Endothelial cell of umbilical vein (primary cell): Measurements from ENCODE around the gene DENND4B. TPM values are rescaled to one million over a fixed set of nuclear protein-coding genes. Genes with fewer than 3 reads are reported as not detected.

ENCODE experiments used
- BruUV-seq: library from RNA; stranded (reverse); fragments of 400-500 nt; replicated peaks from 2 replicates; lab custom pipeline; 2021; lab: Mats Ljungman, UMichigan
- CTCF ChIA-PET: fragments of 300-600, 350-600 bp; sonication (Branson Sonifier 250); formaldehyde crosslinking; loops from one replicate; lab custom pipeline; 2021; ENCODE audit warnings: antibody characterized with exemption, inconsistent platforms; lab: Charles Lee
- POLR2A ChIA-PET: fragments of 300-600, 350-600 bp; sonication (Branson Sonifier 250); formaldehyde crosslinking; loops from one replicate; lab custom pipeline; 2021; ENCODE audit warnings: antibody characterized with exemption, inconsistent platforms; lab: Charles Lee
- DNase-seq: peaks from one replicate; pipeline ENCODE4 v3.0.0-alpha.2; 2011; ENCODE audit warnings: low read depth, low spot score
- FAIRE-seq: peaks from 2 replicates; lab custom pipeline; 2011; peaks lifted over from hg19 to GRCh38; lab: Jason Lieb, UNC
- H2AFZ ChIP-seq: 2 replicates; pipeline ENCODE4 v1.6.0; 2012; ENCODE audit warnings: low read depth, low read length, control low read depth, inconsistent platforms
- H3K27ac ChIP-seq: 2 replicates; pipeline ENCODE4 v1.5.1; 2011; ENCODE audit warnings: low read depth, mild to moderate bottlenecking, control low read depth, low read length, moderate library complexity; ENCODE audit not compliant: insufficient read depth
- H3K27me3 ChIP-seq, 2 experiments: 2 replicates each; pipeline versions ENCODE4 v1.6.0 to v1.6.1; 2011; ENCODE audit warnings: low read length in 2 of 2, mixed read lengths in 1 of 2; ENCODE audit not compliant: control insufficient read depth in 2 of 2, insufficient read depth in 2 of 2
- H3K36me3 ChIP-seq, 2 experiments: 2 replicates in 1 of 2; 3 replicates in 1 of 2; pipeline ENCODE4 v1.5.1; 2011; ENCODE audit warnings: low read length in 2 of 2, mild to moderate bottlenecking in 1 of 2, moderate library complexity in 1 of 2; ENCODE audit not compliant: control insufficient read depth in 2 of 2, insufficient read depth in 2 of 2; ENCODE audit errors: extremely low read depth in 1 of 2
- H3K4me1 ChIP-seq: 3 replicates; pipeline ENCODE4 v1.5.1; 2011; ENCODE audit warnings: mild to moderate bottlenecking, low read length; ENCODE audit not compliant: control insufficient read depth, insufficient read depth; ENCODE audit errors: extremely low read depth
- H3K4me2 ChIP-seq: 2 replicates; pipeline ENCODE4 v1.6.1; 2011; ENCODE audit warnings: low read length, control low read depth, mixed read lengths; ENCODE audit not compliant: insufficient read depth
- H3K4me3 ChIP-seq, 3 experiments: fragments of 200-600 bp in 1 of 3; sonication (generic), shearing (Covaris generic) in 1 of 3; replicated peaks in 1 of 3; 2 replicates each; pipeline ENCODE4 v1.5.1; 2011 to 2016; ENCODE audit warnings: control low read depth in 3 of 3, low read length in 3 of 3, mild to moderate bottlenecking in 2 of 3, inconsistent platforms in 1 of 3, low read depth in 1 of 3, moderate library complexity in 1 of 3; ENCODE audit not compliant: insufficient read depth in 1 of 3
- H3K79me2 ChIP-seq: 2 replicates; pipeline ENCODE4 v1.6.0; 2012; ENCODE audit warnings: low read length, inconsistent platforms; ENCODE audit not compliant: control insufficient read depth, insufficient read depth
- H3K9ac ChIP-seq: replicated peaks from 2 replicates; pipeline ENCODE3; 2011; ENCODE audit warnings: low read length, control low read depth; ENCODE audit not compliant: insufficient read depth; ENCODE audit errors: extremely low read depth
- H3K9me1 ChIP-seq: replicated peaks from 3 replicates; pipeline ENCODE4 v1.6.0; 2011; ENCODE audit warnings: mild to moderate bottlenecking, low read length; ENCODE audit not compliant: control insufficient read depth, insufficient read depth; ENCODE audit errors: extremely low read depth
- H3K9me3 ChIP-seq: replicated peaks from 2 replicates; pipeline ENCODE4 v1.5.1; 2012; ENCODE audit warnings: low read length, inconsistent platforms; ENCODE audit not compliant: control insufficient read depth, insufficient read depth
- H4K20me1 ChIP-seq: replicated peaks from 2 replicates; pipeline ENCODE3; 2011; ENCODE audit warnings: mild to moderate bottlenecking, low read length; ENCODE audit not compliant: control insufficient read depth, insufficient read depth; ENCODE audit errors: extremely low read depth
- EZH2 ChIP-seq: IDR thresholded peaks from 2 replicates; pipeline ENCODE4 v1.6.1; 2012; ENCODE audit warnings: borderline replicate concordance, low read depth, mild to moderate bottlenecking, moderate library complexity, low read length, inconsistent platforms; ENCODE audit not compliant: severe bottlenecking
- FOS ChIP-seq: IDR thresholded peaks from 2 replicates; pipeline ENCODE4 v1.6.1; 2011; ENCODE audit warnings: mild to moderate bottlenecking, low read length, moderate library complexity, borderline replicate concordance; ENCODE audit not compliant: insufficient read depth
- GATA2 ChIP-seq: IDR thresholded peaks from 2 replicates; pipeline ENCODE4 v1.7.0; 2011; ENCODE audit warnings: low read depth, mild to moderate bottlenecking, moderate library complexity, mixed read lengths, low read length; ENCODE audit not compliant: insufficient read length, insufficient read depth
- JUN ChIP-seq: IDR thresholded peaks from 2 replicates; pipeline ENCODE4 v1.6.1; 2011; ENCODE audit warnings: borderline replicate concordance, low read depth; ENCODE audit not compliant: insufficient read length, insufficient read depth
- MYC ChIP-seq: IDR thresholded peaks from one replicate; pipeline ENCODE4 v1.6.1; 2011; ENCODE audit warnings: mild to moderate bottlenecking, low read depth, low read length
- POLR2A ChIP-seq: IDR thresholded peaks from 2 replicates; pipeline ENCODE4 v1.6.1; 2012; ENCODE audit warnings: low read depth, mild to moderate bottlenecking, control low read depth, low read length
- POLR2AphosphoS5 ChIP-seq: IDR thresholded peaks from 2 replicates; pipeline ENCODE4 v1.6.1; 2012; ENCODE audit warnings: low read depth, mild to moderate bottlenecking, control low read depth, low read length, moderate library complexity; ENCODE audit not compliant: insufficient read depth
- dilution Hi-C: fragments of 300-500 bp; cut with MboI; formaldehyde crosslinking; loops from one replicate; pipeline ENCODE4 v1.15.0; 2019; ENCODE audit warnings: low sequenced_read_pairs; ENCODE audit not compliant: extremely low pct_ligation_motif_present
- intact Hi-C: fragments of 100-400 bp; cut with micrococcal nuclease; formaldehyde crosslinking; loops from one replicate; pipeline ENCODE4 v1.10.0; 2022
- polyA plus RNA-seq, 4 experiments: library from polyadenylated mRNA; depleted of rRNA in 3 of 4; stranded (reverse) in 3 of 4; unstranded in 1 of 4; fragments of >200 nt; gene quantifications; 2 replicates each; pipeline versions ENCODE4 v1.2.1 to v1.2.3, GENCODE V29; 2011 to 2012; ENCODE audit warnings: missing spikeins in 1 of 4
- total RNA-seq: library from RNA; stranded (reverse); gene quantifications from 2 replicates; pipeline ENCODE4 v1.2.3, GENCODE V29; 2021
- TF ChIP-seq, protein P1 (sequence below): IDR thresholded peaks from 2 replicates; pipeline ENCODE4 v1.6.1; 2011; ENCODE audit not compliant: insufficient read depth, insufficient read length
- TF ChIP-seq, protein P2 (sequence below), 2 donors: IDR thresholded peaks; 1 replicate in 1 of 2; 2 replicates in 1 of 2; pipeline ENCODE4 v1.5.1; 2011; ENCODE audit warnings: low read length in 2 of 2, mild to moderate bottlenecking in 2 of 2, moderate library complexity in 2 of 2, control low read depth in 1 of 2, inconsistent platforms in 1 of 2, low read depth in 1 of 2; ENCODE audit not compliant: insufficient read depth in 1 of 2; ENCODE audit errors: extremely low read depth in 1 of 2

Gene DENND4B
- total and polyA plus RNA-seq, 2 donors (not counting 3 experiments of a cell fraction or from before 2014, with no cell fraction given) = 35.6 to 57.8 TPM

- no peaks in the 10 kb centered on the region for H3K9me3 ChIP-seq
- H3K79me2 ChIP-seq = peaks cover 21% of the 10 kb centered on the region
- peak overlapping the region; percentile 90 for H3K27ac ChIP-seq
- FAIRE-seq (no peak), DNase-seq (peak; percentile 21)
- H3K4me2 ChIP-seq = peak overlapping the region; percentile 95
- ChIA-PET CTCF (no interaction called here), POLR2A (interaction anchor here (0.9 to 1.4 kb wide), 3 partner anchors 24 to 229 kb away, joined by 3 to 8 read pairs (median 3); partner anchors contain the start of genes CREB3L4 and UBAP2L)
- H3K9me1 ChIP-seq = no peaks in the 10 kb centered on the region
- peak overlapping the region; percentile 15 to 86 (median 79) for H3K4me3 ChIP-seq
- H3K27me3 ChIP-seq = no peaks in the 10 kb centered on the region
- BruUV-seq = TSS peak; percentile 84
- TF ChIP-seq GATA2 = no peak
- TF ChIP-seq, protein P1, sequence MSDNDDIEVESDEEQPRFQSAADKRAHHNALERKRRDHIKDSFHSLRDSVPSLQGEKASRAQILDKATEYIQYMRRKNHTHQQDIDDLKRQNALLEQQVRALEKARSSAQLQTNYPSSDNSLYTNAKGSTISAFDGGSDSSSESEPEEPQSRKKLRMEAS = no peak
- TF ChIP-seq FOS = no peak
- TF ChIP-seq EZH2 = no peak
- TF ChIP-seq JUN = no peak
- TF ChIP-seq, protein P2, sequence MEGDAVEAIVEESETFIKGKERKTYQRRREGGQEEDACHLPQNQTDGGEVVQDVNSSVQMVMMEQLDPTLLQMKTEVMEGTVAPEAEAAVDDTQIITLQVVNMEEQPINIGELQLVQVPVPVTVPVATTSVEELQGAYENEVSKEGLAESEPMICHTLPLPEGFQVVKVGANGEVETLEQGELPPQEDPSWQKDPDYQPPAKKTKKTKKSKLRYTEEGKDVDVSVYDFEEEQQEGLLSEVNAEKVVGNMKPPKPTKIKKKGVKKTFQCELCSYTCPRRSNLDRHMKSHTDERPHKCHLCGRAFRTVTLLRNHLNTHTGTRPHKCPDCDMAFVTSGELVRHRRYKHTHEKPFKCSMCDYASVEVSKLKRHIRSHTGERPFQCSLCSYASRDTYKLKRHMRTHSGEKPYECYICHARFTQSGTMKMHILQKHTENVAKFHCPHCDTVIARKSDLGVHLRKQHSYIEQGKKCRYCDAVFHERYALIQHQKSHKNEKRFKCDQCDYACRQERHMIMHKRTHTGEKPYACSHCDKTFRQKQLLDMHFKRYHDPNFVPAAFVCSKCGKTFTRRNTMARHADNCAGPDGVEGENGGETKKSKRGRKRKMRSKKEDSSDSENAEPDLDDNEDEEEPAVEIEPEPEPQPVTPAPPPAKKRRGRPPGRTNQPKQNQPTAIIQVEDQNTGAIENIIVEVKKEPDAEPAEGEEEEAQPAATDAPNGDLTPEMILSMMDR (IDR thresholded peaks at IDR 0.05; ENCODE audit: extremely low read depth in 1 of 2, insufficient read depth in 1 of 2, low read depth in 1 of 2, low read length in 2 of 2) = no peak
- TF ChIP-seq MYC = no peak
- no peak for TF ChIP-seq POLR2A
- TF ChIP-seq POLR2AphosphoS5 = no peak
- H3K4me1 ChIP-seq = peaks cover 24% of the 10 kb centered on the region
- H3K9ac ChIP-seq = peak overlapping the region; percentile 91
- intact Hi-C loops (loop anchor here (5.0 to 10.0 kb wide), 3 partner anchors 164 to 1959 kb away; partner anchors contain the start of gene NUP210L), dilution Hi-C loops (no loop called here)
- no peaks in the 10 kb centered on the region for H4K20me1 ChIP-seq
- no peak overlapping the region for H2AFZ ChIP-seq
- H3K36me3 ChIP-seq = peaks cover 9 to 10% of the 10 kb centered on the region in 2 experiments
These were observed 44.7 kb upstream of the DENND4B start for GRCh38 chr1:153991151-153991630.
